22Rv1 (cell line): Measurements from ENCODE around the gene ANK2.

Experiments used
- CTCF ChIP-seq: fragments of 450-650 bp; IDR thresholded peaks from 2 replicates; pipeline ENCODE4 v1.5.1; 2017; ENCODE audit warnings: mild to moderate bottlenecking
- ZFX ChIP-seq: fragments of 450-650 bp; IDR thresholded peaks from 2 replicates; pipeline ENCODE4 v1.6.1; 2017; ENCODE audit warnings: antibody characterized with exemption, borderline replicate concordance

GRCh38 chr4:113125418-113125817 lies 76.0 kb downstream of the ANK2 start:
- TF ChIP-seq CTCF, result no peak
- no peak for TF ChIP-seq ZFX
